Heart right ventricle (tissue), 16 donors: ENCODE results near the gene NUTM2G. TPM values are rescaled to one million over a fixed set of nuclear protein-coding genes. Genes with fewer than 3 reads are reported as not detected.
"Not testable (repeated sequence)": the region's sequence is repeated elsewhere in the genome, so short reads cannot be mapped to it uniquely, and the experiment has no call there.

Source experiments
- ATAC-seq, 8 donors: fragments of 200-7000 bp; cut with Tn5 transposase; one replicate each; pipeline ENCODE4 v1.9.1; 2020; ENCODE audit warnings: mild to moderate bottlenecking in 8 of 8, moderate library complexity in 8 of 8, moderate number of reproducible peaks in 1 of 8
- DNase-seq, 2 donors: peaks; one replicate each; pipeline ENCODE4 v3.0.0-alpha.2; 2020
- H3K27ac ChIP-seq, 10 donors: fragments of 200-600 bp; sonication (generic) in 2 of 10; one replicate each; pipeline versions ENCODE4 v1.5.0 to v1.8.0; 2020 to 2022; ENCODE audit warnings: mild to moderate bottlenecking in 3 of 10
- H3K27me3 ChIP-seq, 7 donors: fragments of 200-600 bp; one replicate each; pipeline ENCODE4 v1.8.0; 2021 to 2022; ENCODE audit warnings: mild to moderate bottlenecking in 2 of 7
- H3K36me3 ChIP-seq, 9 donors: fragments of 200-600 bp; sonication (generic) in 1 of 9; one replicate each; pipeline versions ENCODE4 v1.5.0 to v1.8.0; 2020 to 2022; ENCODE audit warnings: mild to moderate bottlenecking in 2 of 9
- H3K4me1 ChIP-seq, 9 donors: fragments of 200-600 bp; sonication (generic) in 1 of 9; one replicate each; pipeline versions ENCODE4 v1.5.0 to v1.8.0; 2020 to 2022; ENCODE audit warnings: mild to moderate bottlenecking in 4 of 9
- H3K4me3 ChIP-seq, 10 donors: fragments of 200-600 bp; sonication (generic) in 2 of 10; one replicate each; pipeline versions ENCODE4 v1.5.0 to v1.8.0; 2020 to 2022; ENCODE audit warnings: mild to moderate bottlenecking in 7 of 10, moderate library complexity in 2 of 10
- H3K9me3 ChIP-seq, 11 donors: fragments of 200-600 bp in 10 of 11; sonication (generic) in 2 of 11; one replicate each; pipeline versions ENCODE4 v1.5.0 to v1.8.0; 2013 to 2022; ENCODE audit warnings: mild to moderate bottlenecking in 2 of 11, control low read depth in 1 of 11, moderate library complexity in 1 of 11
- WGBS, 2 donors: extraction: QIAGEN DNeasy Blood & Tissue Kit; methylation state at CpG; one replicate each; pipeline ENCODE4 v1.1.7; 2013; ENCODE audit warnings: inconsistent platforms in 1 of 2; 5-methylcytosine and 5-hydroxymethylcytosine counted together
- intact Hi-C, 10 donors: fragments of 100-400 bp; cut with DNase I; formaldehyde crosslinking; loops; one replicate each; pipeline versions ENCODE4 v1.11.1 to v1.14.2; 2022
- polyA plus RNA-seq, 2 donors: library from polyadenylated mRNA; stranded (reverse); fragments of 200-250 nt; gene quantifications; one replicate each; pipeline ENCODE4 v1.2.3, GENCODE V29; 2013
- total RNA-seq, 10 donors: library from RNA; stranded (reverse); fragmentation: NEBNext Ultra II Directional in 3 of 10; extraction: Animal tissue kit (Norgen Biotek cat#: 25700) in 3 of 10; gene quantifications; one replicate each; pipeline versions ENCODE4 v1.2.1 to v1.2.4, GENCODE V29; 2021 to 2023
- donor health status: Arrhythmogenic right ventricular cardiomyopathy.
- donor health status: ischemic (EF 13 %, LVEDD 7.1; RV severe dilation, severe dysfunction).
- donor health status: healthy with polysubstance abuse.
- donor health status: DM: no; HTN: yes; CAD: no.
- donor health status: DM: no; HTN: no; CAD: no.
- donor health status: ischemic (EF 25% LVEDD 6.9; RV normal size, moderate dysfunction).
- donor health status: ischemic (EF 25% LVEDD 5.7; RV mildly dilated, moderate dysfunction).
- donor health status: healthy.
- donor health status: DM: yes; HTN: yes; CAD: no.
- donor health status: Ischemic cardiomyopathy.
- donor health status: ischemic (EF 35%, LVEDD 5.7; RV mildly dilated, moderate dysfunction).
- donor health status: nonischemic (EF 11% LVEDD 7.7; RV severe dilation, severe dysfunction).
- donor health status: DM: yes; HTN: yes; CAD: no.
- donor health status: PGD.
- donor health status: ischemic (EF 29% LVEDD 5.4; RV normal size, mild dysfunction).
- donor health status: nonischemic (EF 23%, LVEDD 6.1; RV moderate dilation, normal function).

Gene NUTM2G
- total and polyA plus RNA-seq, 12 donors, result not detected

DNA sequence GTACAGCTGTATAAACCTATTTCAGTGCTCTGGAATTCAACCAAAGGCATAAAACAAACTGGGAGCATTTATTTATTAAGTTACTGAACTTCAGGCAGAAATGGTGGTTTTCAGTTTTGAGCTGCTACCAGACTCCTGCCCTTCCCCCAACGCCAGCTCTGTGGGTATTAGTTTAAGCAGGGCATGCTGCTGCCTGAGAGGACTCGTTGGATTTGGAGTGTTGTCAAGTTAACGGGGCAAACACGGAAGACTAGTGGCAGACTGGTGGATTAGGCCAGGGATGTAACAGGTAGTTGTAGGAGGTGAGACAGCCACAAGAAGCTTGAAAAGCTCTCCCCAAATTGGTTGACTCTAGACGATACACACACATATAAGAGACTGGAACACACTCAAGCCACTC is 38.9 kb downstream of the NUTM2G start:
- intact Hi-C loops, H3K27me3 ChIP-seq, H3K4me3 ChIP-seq, H3K9me3 ChIP-seq, H3K4me1 ChIP-seq, DNase-seq, ATAC-seq, H3K27ac ChIP-seq: not testable (repeated sequence)
- WGBS, 2 donors, result 66 to 79% methylated on average over 5 of the region's 5 CpGs
- H3K36me3 ChIP-seq, result peaks cover 0 to 14% (median 0%) of the 10 kb centered on the region in 9 donors

DNA sequence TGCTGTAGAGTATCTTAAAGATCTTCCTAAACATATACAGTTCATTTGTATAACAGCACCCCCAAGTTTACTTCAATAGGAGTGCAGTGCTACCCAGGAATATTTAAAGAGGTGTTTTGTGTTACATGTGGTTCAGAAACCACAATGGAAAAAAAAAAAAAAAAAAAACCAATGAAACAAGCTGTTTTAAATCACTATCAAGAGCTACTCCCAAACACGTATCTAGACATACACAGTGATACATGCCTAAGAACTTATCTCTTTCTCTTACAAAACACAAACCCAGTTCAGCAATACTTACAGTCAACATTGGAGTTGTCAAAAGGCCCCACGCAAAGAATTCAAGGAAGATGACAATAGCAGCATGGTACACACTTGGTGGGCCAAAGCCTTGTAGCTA is 43.9 kb downstream of the NUTM2G start:
- WGBS, 2 donors, result 83 to 85% methylated on average over 2 of the region's 2 CpGs
- DNase-seq, H3K9me3 ChIP-seq, H3K4me1 ChIP-seq, H3K4me3 ChIP-seq, H3K27ac ChIP-seq, H3K27me3 ChIP-seq, ATAC-seq, intact Hi-C loops: not testable (repeated sequence)
- peaks cover 0 to 14% (median 0%) of the 10 kb centered on the region in 9 donors for H3K36me3 ChIP-seq

DNA sequence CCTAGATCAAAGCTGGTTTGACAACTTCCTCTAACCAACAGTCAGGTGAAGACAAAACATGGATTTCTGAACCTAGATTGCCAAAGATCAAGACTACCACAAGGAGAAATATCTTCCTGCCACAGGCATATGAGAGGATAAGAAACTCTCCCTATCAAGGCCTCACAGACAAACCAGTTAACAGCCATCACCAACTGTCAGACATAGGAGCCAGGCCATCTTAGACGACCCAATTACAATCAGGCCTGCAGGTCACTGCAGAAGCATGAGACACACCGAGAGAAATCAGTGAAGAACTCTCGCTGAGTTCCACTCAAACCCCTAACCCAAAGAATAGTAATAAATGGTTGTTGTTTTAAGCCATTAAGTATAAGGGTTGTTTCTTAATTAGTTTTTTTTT is 45.4 kb downstream of the NUTM2G start:
- H3K27me3 ChIP-seq, H3K4me3 ChIP-seq, ATAC-seq, DNase-seq, H3K4me1 ChIP-seq, H3K9me3 ChIP-seq, intact Hi-C loops, H3K27ac ChIP-seq: not testable (repeated sequence)
- peaks cover 0 to 14% (median 0%) of the 10 kb centered on the region in 9 donors for H3K36me3 ChIP-seq
- 52 to 63% methylated on average over 3 of the region's 3 CpGs for WGBS, 2 donors

DNA sequence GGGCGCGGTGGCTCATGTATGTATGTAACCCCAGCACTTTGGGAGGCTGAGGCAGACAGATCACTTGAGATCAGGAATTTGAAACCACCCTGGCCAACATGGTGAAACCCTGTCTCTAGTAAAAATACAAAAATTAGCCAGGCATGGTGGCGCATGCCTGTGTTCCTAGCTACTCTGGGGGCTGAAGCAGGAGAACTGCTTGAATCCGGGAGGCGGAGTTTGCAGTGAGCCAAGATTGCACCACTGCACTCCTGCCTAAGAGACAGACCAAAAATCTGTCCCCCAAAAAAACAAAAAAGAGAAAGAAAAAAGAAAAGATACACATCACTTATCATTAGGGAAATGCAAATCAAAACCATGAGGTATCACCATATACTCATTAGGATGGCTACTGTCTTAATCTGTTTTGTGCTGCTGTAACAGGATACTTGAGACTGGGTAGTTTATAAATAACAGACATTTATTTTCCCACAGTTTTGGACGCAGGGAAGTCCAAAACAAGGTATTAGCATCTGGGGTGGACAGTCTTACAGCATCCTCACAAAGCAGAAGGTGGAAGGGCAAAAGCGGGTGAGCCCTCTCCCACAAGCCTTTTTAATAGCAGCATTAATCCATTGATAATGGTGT is 55.0 kb downstream of the NUTM2G start:
- intact Hi-C loops, H3K36me3 ChIP-seq, H3K4me3 ChIP-seq, H3K27me3 ChIP-seq, DNase-seq: not testable (repeated sequence)
- H3K4me1 ChIP-seq, result peaks cover 0 to 22% (median 5%) of the 10 kb centered on the region in 9 donors
- peaks cover 0 to 24% (median 0%) of the 10 kb centered on the region in 11 donors for H3K9me3 ChIP-seq
- H3K27ac ChIP-seq, result peak overlapping the region in 7 of 10 donors; percentile 6 to 84 (median 66)
- peak; percentile 22 to 66 (median 46) for ATAC-seq
- WGBS, 2 donors, result 73 to 77% methylated on average over 7 of the region's 7 CpGs

DNA sequence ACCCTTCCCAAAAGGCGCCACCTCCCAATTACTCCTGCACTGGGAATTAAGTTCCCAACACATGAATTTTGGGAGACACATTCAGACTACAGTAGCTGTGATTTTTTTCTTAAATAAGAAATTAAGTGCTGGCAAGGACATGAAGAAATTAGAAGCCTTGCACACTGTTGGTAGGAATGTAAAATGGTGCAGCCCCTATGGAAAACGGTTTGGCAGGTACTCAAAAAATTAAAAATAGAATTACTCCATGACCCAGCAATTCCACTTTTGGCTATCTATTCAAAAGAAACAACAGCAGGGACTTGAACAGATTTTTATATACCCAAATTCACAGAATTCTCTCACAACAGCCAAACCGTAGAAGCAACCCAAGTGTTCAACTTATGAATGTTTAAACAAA is 55.5 kb downstream of the NUTM2G start:
- Histone ChIP-seq H3K9me3 (peaks cover 0 to 24% (median 0%) of the 10 kb centered on the region in 11 donors), H3K27ac (peak overlapping the region in 7 of 10 donors; percentile 6 to 84 (median 66)), H3K4me1 (peaks cover 0 to 22% (median 5%) of the 10 kb centered on the region in 9 donors)
- intact Hi-C loops, H3K4me3 ChIP-seq, H3K27me3 ChIP-seq, DNase-seq, H3K36me3 ChIP-seq: not testable (repeated sequence)
- ATAC-seq, result peak in 7 of 8 donors; percentile 22 to 91 (median 62)
- WGBS, 2 donors, result 62 to 69% methylated on average over 3 of the region's 3 CpGs

DNA sequence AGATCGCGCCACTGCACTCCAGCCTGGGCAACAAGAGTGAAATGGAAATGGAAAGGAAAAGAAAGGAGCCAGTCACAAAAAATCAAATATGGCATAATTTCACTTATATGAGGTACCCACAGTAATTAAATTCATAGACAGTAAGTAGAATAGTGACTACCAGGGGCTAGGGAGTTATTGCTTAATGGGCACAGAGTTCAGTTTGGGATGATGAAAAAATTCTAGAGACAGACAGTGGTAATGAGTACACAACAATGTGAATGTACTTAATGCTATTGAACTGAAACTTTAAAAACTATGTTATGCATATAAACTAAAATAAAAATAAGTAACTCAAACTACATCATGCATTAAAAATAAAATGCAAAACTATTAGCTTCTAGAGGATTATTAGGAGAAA is 56.2 kb downstream of the NUTM2G start:
- H3K4me3 ChIP-seq, DNase-seq, intact Hi-C loops, H3K36me3 ChIP-seq, ATAC-seq, H3K27me3 ChIP-seq: not testable (repeated sequence)
- Histone ChIP-seq H3K27ac (peak overlapping the region in 7 of 10 donors; percentile 19 to 70 (median 42)), H3K9me3 (peaks cover 0 to 19% (median 0%) of the 10 kb centered on the region in 11 donors), H3K4me1 (peaks cover 0 to 22% (median 5%) of the 10 kb centered on the region in 9 donors)
- WGBS, 2 donors, result 98% methylated on average over 2 of the region's 2 CpGs

Other genes with a start within 250 kb of the NUTM2G start
- 10 to 100 TPM in 1 of 10 donors, 1 to 10 TPM in 9; 4.1 to 10.6 (median 8.1) TPM for gene ZNF510, start 150.8 kb upstream of the NUTM2G start, total RNA-seq
- gene ZNF510, start 150.8 kb upstream of the NUTM2G start, polyA plus RNA-seq, result 1 to 10 TPM; 2.0 to 2.9 TPM
- 1 to 10 TPM; 1.9 to 4.8 (median 3.1) TPM for gene ZNF782, start 74.3 kb upstream of the NUTM2G start, total RNA-seq
- 1 to 10 TPM in 1 of 2 donors, under 1 TPM in 1; 0.64 to 1.5 TPM for gene ZNF782, start 74.3 kb upstream of the NUTM2G start, polyA plus RNA-seq
- gene CTSV, start 110.3 kb downstream of the NUTM2G start, total RNA-seq, result under 1 TPM in 2 of 10 donors, not detected in 8; 0.20 to 0.24 TPM
- under 1 TPM; 0.15 to 0.17 TPM for gene CTSV, start 110.3 kb downstream of the NUTM2G start, polyA plus RNA-seq